Measurements from ENCODE around the gene DCBLD1.

DNA sequence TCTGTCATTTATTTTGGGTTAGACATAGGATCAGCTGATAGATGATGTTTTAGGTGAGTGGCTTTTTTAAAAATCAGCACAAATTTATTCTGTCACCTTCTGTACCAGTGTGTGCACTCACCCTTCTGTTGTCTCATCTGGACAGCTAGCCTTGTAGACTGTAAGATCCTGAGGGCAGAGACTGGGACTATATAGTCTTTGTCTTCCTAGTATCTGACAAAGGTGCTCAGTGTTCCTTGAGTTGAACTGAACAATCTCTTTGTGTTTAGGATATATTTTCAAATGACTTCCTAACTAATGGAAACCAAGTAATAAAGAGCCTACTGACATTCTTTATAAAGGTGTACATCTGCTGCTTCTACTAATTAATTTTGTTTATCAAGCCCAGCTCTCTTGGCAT is 3.0 kb downstream of the DCBLD1 start:
- TF ChIP-seq CTCF (IDR thresholded peaks at IDR 0.05) (no peak), POLR2A (IDR thresholded peaks at IDR 0.05) (no peak), POLR2AphosphoS5 (IDR thresholded peaks at IDR 0.05) (no peak)

Measured in prostate gland (tissue), 2 donors.